HepG2 (cell line): ENCODE data around the gene IL22RA1. TPM values are rescaled to one million over a fixed set of nuclear protein-coding genes. Genes with fewer than 3 reads are reported as not detected.

ENCODE experiments used
- FOXC1 ChIP-seq: sonication (generic); formaldehyde crosslinking; IDR thresholded peaks from 2 replicates; pipeline ENCODE4 v1.8.0; 2022; ENCODE audit warnings: mild to moderate bottlenecking, missing genetic modification reagents, borderline replicate concordance
- FOXP1 ChIP-seq, 2 experiments: fragments of 450-650 bp in 1 of 2; IDR thresholded peaks; 2 replicates each; pipeline ENCODE4 v1.6.1; 2017 to 2018; ENCODE audit warnings: antibody characterized with exemption in 1 of 2
- PHB2 ChIP-seq: fragments of 450-650 bp; IDR thresholded peaks from 2 replicates; pipeline ENCODE4 v1.6.1; 2018; ENCODE audit not compliant: partially characterized antibody
- ZNF572 ChIP-seq: sonication (generic); formaldehyde crosslinking; IDR thresholded peaks from 2 replicates; pipeline ENCODE4 v1.5.1; 2020; ENCODE audit warnings: mild to moderate bottlenecking, missing genetic modification reagents
- polyA plus RNA-seq, 8 experiments: library from polyadenylated mRNA; depleted of rRNA in 3 of 8; stranded (reverse) in 7 of 8; unstranded in 1 of 8; fragments of >200 nt; fragmentation: Illumina TruSeq in 4 of 8; extraction: Trizol in 4 of 8; gene quantifications; 2 replicates each; pipeline versions ENCODE4 v1.2.1 to v1.2.3, GENCODE V29; 2011 to 2016; ENCODE audit warnings: low read depth in 4 of 8, missing spikeins in 1 of 8, mixed read lengths in 1 of 8; ENCODE audit not compliant: insufficient read depth in 1 of 8
- total RNA-seq, 5 experiments: library from RNA; depleted of rRNA; stranded (reverse); fragments of >200 nt; fragmentation: Illumina TruSeq; extraction: Trizol; gene quantifications; 2 replicates each; pipeline ENCODE4 v1.2.3, GENCODE V29; 2016; ENCODE audit warnings: low read depth in 1 of 5
- TF ChIP-seq, protein P1 (sequence below): sonication (generic); formaldehyde crosslinking; IDR thresholded peaks from 2 replicates; pipeline ENCODE4 v1.4.0; 2020; ENCODE audit warnings: missing genetic modification reagents
- TF ChIP-seq, protein P2 (sequence below): sonication (generic); formaldehyde crosslinking; IDR thresholded peaks from 2 replicates; pipeline ENCODE4 v1.5.0; 2020; ENCODE audit warnings: mild to moderate bottlenecking, missing genetic modification reagents, borderline replicate concordance
- TF ChIP-seq, protein P3 (sequence below): sonication (generic); formaldehyde crosslinking; IDR thresholded peaks from 2 replicates; pipeline ENCODE4 v1.4.0; 2020; ENCODE audit warnings: missing genetic modification reagents, borderline replicate concordance
- TF ChIP-seq, protein P4 (sequence below): sonication (generic); formaldehyde crosslinking; IDR thresholded peaks from 2 replicates; pipeline ENCODE4 v1.8.0; 2022; ENCODE audit warnings: mild to moderate bottlenecking, missing genetic modification reagents, borderline replicate concordance
- TF ChIP-seq, protein P5 (sequence below): IDR thresholded peaks from 2 replicates; pipeline ENCODE4 v1.6.1; 2016; ENCODE audit warnings: missing biosample characterization, missing genetic modification reagents, low read depth

The IL22RA1 gene
- total and polyA plus RNA-seq, 2 of the 13 experiments (the other 11 are each of a cell fraction or from before 2014, with no cell fraction given) = 4.4 to 10.2 TPM

DNA sequence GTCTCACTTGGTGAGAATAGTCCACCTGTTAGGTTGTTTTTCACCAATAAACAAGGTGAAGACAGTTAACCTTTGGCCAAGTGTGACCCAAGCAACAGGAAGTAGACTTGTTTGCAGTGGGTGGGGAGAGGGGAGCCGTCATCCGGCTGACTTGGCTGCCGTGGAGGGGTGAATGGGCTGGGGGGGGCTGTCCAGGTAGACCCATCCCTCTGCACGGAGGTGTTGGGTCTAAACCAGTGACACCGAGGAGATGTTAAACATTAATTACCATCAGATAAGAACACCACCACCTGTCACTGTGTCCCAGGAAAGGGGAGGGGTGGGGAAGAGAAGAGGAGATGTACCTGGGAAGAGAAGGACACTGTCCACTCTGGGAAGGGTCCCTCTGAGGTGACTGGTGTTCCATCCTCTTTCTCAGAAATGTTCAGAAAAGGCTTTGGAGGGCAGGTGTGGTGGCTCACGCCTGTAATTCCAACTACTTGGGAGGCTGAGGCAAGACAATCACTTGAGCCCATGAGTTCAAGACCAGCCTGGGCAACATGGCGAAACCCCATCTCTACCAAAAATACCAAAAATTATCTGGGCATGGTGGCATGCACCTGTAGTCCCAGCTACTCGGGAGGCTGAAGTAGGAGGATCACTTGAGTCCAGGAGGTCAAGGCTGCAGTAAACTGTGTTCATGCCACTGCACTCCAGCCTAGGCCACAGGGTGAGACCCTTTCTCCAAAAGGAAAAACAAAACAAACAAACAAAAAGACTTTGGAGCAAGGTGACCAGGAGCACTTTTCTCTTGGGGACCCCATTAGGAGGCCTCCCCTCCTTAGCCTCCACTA is 24.3 kb downstream of the IL22RA1 start (continued):
- TF ChIP-seq, protein P1, sequence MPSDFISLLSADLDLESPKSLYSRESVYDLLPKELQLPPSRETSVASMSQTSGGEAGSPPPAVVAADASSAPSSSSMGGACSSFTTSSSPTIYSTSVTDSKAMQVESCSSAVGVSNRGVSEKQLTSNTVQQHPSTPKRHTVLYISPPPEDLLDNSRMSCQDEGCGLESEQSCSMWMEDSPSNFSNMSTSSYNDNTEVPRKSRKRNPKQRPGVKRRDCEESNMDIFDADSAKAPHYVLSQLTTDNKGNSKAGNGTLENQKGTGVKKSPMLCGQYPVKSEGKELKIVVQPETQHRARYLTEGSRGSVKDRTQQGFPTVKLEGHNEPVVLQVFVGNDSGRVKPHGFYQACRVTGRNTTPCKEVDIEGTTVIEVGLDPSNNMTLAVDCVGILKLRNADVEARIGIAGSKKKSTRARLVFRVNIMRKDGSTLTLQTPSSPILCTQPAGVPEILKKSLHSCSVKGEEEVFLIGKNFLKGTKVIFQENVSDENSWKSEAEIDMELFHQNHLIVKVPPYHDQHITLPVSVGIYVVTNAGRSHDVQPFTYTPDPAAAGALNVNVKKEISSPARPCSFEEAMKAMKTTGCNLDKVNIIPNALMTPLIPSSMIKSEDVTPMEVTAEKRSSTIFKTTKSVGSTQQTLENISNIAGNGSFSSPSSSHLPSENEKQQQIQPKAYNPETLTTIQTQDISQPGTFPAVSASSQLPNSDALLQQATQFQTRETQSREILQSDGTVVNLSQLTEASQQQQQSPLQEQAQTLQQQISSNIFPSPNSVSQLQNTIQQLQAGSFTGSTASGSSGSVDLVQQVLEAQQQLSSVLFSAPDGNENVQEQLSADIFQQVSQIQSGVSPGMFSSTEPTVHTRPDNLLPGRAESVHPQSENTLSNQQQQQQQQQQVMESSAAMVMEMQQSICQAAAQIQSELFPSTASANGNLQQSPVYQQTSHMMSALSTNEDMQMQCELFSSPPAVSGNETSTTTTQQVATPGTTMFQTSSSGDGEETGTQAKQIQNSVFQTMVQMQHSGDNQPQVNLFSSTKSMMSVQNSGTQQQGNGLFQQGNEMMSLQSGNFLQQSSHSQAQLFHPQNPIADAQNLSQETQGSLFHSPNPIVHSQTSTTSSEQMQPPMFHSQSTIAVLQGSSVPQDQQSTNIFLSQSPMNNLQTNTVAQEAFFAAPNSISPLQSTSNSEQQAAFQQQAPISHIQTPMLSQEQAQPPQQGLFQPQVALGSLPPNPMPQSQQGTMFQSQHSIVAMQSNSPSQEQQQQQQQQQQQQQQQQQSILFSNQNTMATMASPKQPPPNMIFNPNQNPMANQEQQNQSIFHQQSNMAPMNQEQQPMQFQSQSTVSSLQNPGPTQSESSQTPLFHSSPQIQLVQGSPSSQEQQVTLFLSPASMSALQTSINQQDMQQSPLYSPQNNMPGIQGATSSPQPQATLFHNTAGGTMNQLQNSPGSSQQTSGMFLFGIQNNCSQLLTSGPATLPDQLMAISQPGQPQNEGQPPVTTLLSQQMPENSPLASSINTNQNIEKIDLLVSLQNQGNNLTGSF (CRISPR knock-in tag) = no peak
- TF ChIP-seq, protein P2, sequence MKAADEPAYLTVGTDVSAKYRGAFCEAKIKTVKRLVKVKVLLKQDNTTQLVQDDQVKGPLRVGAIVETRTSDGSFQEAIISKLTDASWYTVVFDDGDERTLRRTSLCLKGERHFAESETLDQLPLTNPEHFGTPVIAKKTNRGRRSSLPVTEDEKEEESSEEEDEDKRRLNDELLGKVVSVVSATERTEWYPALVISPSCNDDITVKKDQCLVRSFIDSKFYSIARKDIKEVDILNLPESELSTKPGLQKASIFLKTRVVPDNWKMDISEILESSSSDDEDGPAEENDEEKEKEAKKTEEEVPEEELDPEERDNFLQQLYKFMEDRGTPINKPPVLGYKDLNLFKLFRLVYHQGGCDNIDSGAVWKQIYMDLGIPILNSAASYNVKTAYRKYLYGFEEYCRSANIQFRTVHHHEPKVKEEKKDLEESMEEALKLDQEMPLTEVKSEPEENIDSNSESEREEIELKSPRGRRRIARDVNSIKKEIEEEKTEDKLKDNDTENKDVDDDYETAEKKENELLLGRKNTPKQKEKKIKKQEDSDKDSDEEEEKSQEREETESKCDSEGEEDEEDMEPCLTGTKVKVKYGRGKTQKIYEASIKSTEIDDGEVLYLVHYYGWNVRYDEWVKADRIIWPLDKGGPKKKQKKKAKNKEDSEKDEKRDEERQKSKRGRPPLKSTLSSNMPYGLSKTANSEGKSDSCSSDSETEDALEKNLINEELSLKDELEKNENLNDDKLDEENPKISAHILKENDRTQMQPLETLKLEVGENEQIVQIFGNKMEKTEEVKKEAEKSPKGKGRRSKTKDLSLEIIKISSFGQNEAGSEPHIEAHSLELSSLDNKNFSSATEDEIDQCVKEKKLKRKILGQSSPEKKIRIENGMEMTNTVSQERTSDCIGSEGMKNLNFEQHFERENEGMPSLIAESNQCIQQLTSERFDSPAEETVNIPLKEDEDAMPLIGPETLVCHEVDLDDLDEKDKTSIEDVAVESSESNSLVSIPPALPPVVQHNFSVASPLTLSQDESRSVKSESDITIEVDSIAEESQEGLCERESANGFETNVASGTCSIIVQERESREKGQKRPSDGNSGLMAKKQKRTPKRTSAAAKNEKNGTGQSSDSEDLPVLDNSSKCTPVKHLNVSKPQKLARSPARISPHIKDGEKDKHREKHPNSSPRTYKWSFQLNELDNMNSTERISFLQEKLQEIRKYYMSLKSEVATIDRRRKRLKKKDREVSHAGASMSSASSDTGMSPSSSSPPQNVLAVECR (CRISPR knock-in tag) = no peak; the same call in 1 of the 2 replicates
- TF ChIP-seq FOXP1 (IDR thresholded peaks at IDR 0.05) (no peak), FOXP1 (CRISPR knock-in tag; IDR thresholded peaks at IDR 0.05) (peak; percentile 94), ZNF572 (no peak), PHB2 (no peak), FOXC1 (peak; percentile 77; the same call in 1 of the 2 replicates)
- TF ChIP-seq, protein P3, sequence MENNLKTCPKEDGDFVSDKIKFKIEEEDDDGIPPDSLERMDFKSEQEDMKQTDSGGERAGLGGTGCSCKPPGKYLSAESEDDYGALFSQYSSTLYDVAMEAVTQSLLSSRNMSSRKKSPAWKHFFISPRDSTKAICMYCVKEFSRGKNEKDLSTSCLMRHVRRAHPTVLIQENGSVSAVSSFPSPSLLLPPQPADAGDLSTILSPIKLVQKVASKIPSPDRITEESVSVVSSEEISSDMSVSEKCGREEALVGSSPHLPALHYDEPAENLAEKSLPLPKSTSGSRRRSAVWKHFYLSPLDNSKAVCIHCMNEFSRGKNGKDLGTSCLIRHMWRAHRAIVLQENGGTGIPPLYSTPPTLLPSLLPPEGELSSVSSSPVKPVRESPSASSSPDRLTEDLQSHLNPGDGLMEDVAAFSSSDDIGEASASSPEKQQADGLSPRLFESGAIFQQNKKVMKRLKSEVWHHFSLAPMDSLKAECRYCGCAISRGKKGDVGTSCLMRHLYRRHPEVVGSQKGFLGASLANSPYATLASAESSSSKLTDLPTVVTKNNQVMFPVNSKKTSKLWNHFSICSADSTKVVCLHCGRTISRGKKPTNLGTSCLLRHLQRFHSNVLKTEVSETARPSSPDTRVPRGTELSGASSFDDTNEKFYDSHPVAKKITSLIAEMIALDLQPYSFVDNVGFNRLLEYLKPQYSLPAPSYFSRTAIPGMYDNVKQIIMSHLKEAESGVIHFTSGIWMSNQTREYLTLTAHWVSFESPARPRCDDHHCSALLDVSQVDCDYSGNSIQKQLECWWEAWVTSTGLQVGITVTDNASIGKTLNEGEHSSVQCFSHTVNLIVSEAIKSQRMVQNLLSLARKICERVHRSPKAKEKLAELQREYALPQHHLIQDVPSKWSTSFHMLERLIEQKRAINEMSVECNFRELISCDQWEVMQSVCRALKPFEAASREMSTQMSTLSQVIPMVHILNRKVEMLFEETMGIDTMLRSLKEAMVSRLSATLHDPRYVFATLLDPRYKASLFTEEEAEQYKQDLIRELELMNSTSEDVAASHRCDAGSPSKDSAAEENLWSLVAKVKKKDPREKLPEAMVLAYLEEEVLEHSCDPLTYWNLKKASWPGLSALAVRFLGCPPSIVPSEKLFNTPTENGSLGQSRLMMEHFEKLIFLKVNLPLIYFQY (CRISPR knock-in tag) = no peak; the same call in 1 of the 2 replicates
- TF ChIP-seq, protein P4, sequence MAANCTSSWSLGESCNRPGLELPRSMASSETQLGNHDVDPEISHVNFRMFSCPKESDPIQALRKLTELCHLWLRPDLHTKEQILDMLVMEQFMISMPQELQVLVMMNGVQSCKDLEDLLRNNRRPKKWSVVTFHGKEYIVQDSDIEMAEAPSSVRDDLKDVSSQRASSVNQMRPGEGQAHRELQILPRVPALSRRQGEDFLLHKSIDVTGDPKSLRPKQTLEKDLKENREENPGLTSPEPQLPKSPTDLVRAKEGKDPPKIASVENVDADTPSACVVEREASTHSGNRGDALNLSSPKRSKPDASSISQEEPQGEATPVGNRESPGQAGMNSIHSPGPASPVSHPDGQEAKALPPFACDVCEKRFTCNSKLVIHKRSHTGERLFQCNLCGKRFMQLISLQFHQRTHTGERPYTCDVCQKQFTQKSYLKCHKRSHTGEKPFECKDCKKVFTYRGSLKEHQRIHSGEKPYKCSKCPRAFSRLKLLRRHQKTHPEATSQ = no peak
- TF ChIP-seq, protein P5, sequence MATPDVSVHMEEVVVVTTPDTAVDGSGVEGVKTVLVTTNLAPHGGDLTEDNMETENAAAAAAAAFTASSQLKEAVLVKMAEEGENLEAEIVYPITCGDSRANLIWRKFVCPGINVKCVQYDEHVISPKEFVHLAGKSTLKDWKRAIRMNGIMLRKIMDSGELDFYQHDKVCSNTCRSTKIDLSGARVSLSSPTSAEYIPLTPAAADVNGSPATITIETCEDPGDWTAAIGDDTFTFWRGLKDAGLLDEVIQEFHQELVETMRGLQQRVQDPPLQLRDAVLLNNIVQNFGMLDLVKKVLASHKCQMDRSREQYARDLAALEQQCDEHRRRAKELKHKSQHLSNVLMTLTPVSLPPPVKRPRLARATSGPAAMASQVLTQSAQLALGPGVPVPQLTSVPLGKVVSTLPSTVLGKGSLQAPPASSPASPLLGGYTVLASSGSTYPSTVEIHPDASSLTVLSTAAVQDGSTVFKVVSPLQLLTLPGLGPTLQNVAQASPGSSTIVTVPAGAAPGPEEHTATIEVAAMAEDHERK (CRISPR knock-in tag) = no peak
